Mucosa of descending colon (tissue), 3 donors: Measurements from ENCODE around the gene ATRIP. TPM values are rescaled to one million over a fixed set of nuclear protein-coding genes. Genes with fewer than 3 reads are reported as not detected.

Experiments
- ATAC-seq: fragments of 200-7000 bp; cut with Tn5 transposase; one replicate; pipeline ENCODE4 v1.9.1; 2020; ENCODE audit warnings: mild to moderate bottlenecking, moderate library complexity
- DNase-seq, 3 donors: peaks; one replicate each; pipeline ENCODE4 v3.0.0-alpha.2; 2020
- H3K36me3 ChIP-seq: fragments of 200-600 bp; one replicate; pipeline ENCODE4 v1.8.0; 2021; ENCODE audit warnings: low read depth, mild to moderate bottlenecking
- H3K4me1 ChIP-seq: fragments of 200-600 bp; one replicate; pipeline ENCODE4 v1.8.0; 2021; ENCODE audit warnings: low read depth, mild to moderate bottlenecking
- H3K4me3 ChIP-seq: fragments of 200-600 bp; one replicate; pipeline ENCODE4 v1.8.0; 2021; ENCODE audit warnings: mild to moderate bottlenecking
- H3K9me3 ChIP-seq: fragments of 200-600 bp; one replicate; pipeline ENCODE4 v1.8.0; 2021; ENCODE audit warnings: mild to moderate bottlenecking
- CTCF ChIP-seq: fragments of 200-600 bp; IDR thresholded peaks from one replicate; pipeline ENCODE4 v1.8.0; 2022; ENCODE audit warnings: antibody characterized with exemption, mild to moderate bottlenecking
- intact Hi-C, 2 donors: fragments of 100-400 bp; cut with DNase I in 1 of 2; cut with micrococcal nuclease in 1 of 2; formaldehyde crosslinking; loops; one replicate each; pipeline versions ENCODE4 v1.11.0 to v1.11.1; 2022; cut with DNase I, micrococcal nuclease
- total RNA-seq, 3 donors: library from RNA; stranded (reverse); fragmentation: NEBNext Ultra II Directional in 2 of 3; extraction: Animal tissue kit (Norgen Biotek cat#: 25700) in 2 of 3; gene quantifications; one replicate each; pipeline versions ENCODE4 v1.2.1 to v1.2.4, GENCODE V29; 2021 to 2023
- donor health status: DM: no; HTN: no; CAD: no; lungs with moderate emphysema.
- donor health status: DM: no; HTN: no; CAD: no.
- donor health status: DM: no; HTN: yes; CAD: no.

ATRIP gene
- total RNA-seq, 3 donors from 2014 or later = 4.5 to 7.2 (median 6.2) TPM

GRCh38 chr3:48468329-48468731, 21.8 kb downstream of the ATRIP start:
- Histone ChIP-seq H3K9me3 (no peaks in the 10 kb centered on the region), H3K4me3 (no peak overlapping the region), H3K4me1 (peaks cover 60% of the 10 kb centered on the region), H3K36me3 (peaks cover 4% of the 10 kb centered on the region)
- no peak for TF ChIP-seq CTCF
- ATAC-seq (no peak), DNase-seq (peak in 2 of 3 donors; percentile 64 to 68)
- intact Hi-C loops = loop anchor here in 1 of 2 donors (5.0 kb wide), 1 partner anchor 79 kb away; no protein-coding TSS in a partner anchor

GRCh38 chr3:48469046-48469915, 22.7 kb downstream of the ATRIP start:
- no peak overlapping the region for H3K4me3 ChIP-seq
- DNase-seq = peak in 1 of 3 donors; percentile 34
- intact Hi-C loops = loop anchor here in 1 of 2 donors (5.0 kb wide), 1 partner anchor 78 kb away; no protein-coding TSS in a partner anchor
- no peak for TF ChIP-seq CTCF
- no peak for ATAC-seq
- no peaks in the 10 kb centered on the region for H3K9me3 ChIP-seq
- H3K4me1 ChIP-seq = peaks cover 64% of the 10 kb centered on the region
- peaks cover 4% of the 10 kb centered on the region for H3K36me3 ChIP-seq

- intact Hi-C loops = no loop called here
- Histone ChIP-seq H3K36me3 (peaks cover 4% of the 10 kb centered on the region), H3K9me3 (no peaks in the 10 kb centered on the region), H3K4me1 (peaks cover 58% of the 10 kb centered on the region), H3K4me3 (no peak overlapping the region)
- DNase-seq (no peak), ATAC-seq (no peak)
- TF ChIP-seq CTCF = no peak
Observed at GRCh38 chr3:48470286-48470685, 23.7 kb downstream of the ATRIP start.

- intact Hi-C loops = no loop called here
- Histone ChIP-seq H3K9me3 (no peaks in the 10 kb centered on the region), H3K4me1 (peaks cover 41% of the 10 kb centered on the region), H3K36me3 (no peaks in the 10 kb centered on the region), H3K4me3 (peak overlapping the region; percentile 23)
- DNase-seq = peak in 1 of 3 donors; percentile 67
- TF ChIP-seq CTCF = no peak
- peak; percentile 46 for ATAC-seq
Observed at GRCh38 chr3:48472673-48472922, 26.1 kb downstream of the ATRIP start.

GRCh38 chr3:48472923-48473616, 26.5 kb downstream of the ATRIP start:
- H3K4me1 ChIP-seq = peaks cover 37% of the 10 kb centered on the region
- H3K4me3 ChIP-seq = peak overlapping the region; percentile 23
- peak; percentile 35 for TF ChIP-seq CTCF
- ATAC-seq (peak; percentile 94), DNase-seq (peak; percentile 95 to 97 (median 95))
- intact Hi-C loops = no loop called here
- H3K36me3 ChIP-seq = no peaks in the 10 kb centered on the region
- no peaks in the 10 kb centered on the region for H3K9me3 ChIP-seq
